ENCODE results near the gene SLC39A1.

DNA sequence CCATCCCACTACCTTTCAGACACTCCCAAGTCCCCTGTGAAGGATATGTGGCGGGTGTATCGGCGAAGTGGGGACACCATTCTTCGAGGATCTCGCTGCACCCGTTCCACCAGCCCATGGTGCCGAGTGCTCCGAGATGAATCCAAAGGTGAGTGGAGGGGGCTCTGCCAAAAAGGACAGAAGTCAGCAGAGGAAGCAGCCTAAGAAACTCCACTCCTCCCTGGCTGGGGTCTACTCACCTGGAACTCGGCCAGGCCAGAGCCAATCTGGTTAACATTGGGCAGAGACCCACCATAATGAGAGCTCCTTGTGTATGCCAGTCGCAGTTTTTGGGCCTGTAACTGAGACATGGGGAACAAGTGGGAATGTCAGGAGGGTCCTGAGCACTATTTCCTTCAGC lies 8.5 kb downstream of the SLC39A1 start:
- TF ChIP-seq POLR2A (IDR thresholded peaks at IDR 0.05; ENCODE audit: low read depth, low read length), result no peak
- TF ChIP-seq, protein P1, sequence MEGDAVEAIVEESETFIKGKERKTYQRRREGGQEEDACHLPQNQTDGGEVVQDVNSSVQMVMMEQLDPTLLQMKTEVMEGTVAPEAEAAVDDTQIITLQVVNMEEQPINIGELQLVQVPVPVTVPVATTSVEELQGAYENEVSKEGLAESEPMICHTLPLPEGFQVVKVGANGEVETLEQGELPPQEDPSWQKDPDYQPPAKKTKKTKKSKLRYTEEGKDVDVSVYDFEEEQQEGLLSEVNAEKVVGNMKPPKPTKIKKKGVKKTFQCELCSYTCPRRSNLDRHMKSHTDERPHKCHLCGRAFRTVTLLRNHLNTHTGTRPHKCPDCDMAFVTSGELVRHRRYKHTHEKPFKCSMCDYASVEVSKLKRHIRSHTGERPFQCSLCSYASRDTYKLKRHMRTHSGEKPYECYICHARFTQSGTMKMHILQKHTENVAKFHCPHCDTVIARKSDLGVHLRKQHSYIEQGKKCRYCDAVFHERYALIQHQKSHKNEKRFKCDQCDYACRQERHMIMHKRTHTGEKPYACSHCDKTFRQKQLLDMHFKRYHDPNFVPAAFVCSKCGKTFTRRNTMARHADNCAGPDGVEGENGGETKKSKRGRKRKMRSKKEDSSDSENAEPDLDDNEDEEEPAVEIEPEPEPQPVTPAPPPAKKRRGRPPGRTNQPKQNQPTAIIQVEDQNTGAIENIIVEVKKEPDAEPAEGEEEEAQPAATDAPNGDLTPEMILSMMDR (conservative IDR thresholded peaks at IDR 0.05; ENCODE audit: low read depth, low read length), result no peak
- TF ChIP-seq RCOR1 (IDR thresholded peaks at IDR 0.05; ENCODE audit: insufficient replicate concordance, low read length), result no peak
- no peak for TF ChIP-seq SMC3 (IDR thresholded peaks at IDR 0.05; ENCODE audit: low read depth, low read length)
- TF ChIP-seq CHD1 (IDR thresholded peaks at IDR 0.05; ENCODE audit: low read depth, low read length), result no peak
- TF ChIP-seq, protein P2, sequence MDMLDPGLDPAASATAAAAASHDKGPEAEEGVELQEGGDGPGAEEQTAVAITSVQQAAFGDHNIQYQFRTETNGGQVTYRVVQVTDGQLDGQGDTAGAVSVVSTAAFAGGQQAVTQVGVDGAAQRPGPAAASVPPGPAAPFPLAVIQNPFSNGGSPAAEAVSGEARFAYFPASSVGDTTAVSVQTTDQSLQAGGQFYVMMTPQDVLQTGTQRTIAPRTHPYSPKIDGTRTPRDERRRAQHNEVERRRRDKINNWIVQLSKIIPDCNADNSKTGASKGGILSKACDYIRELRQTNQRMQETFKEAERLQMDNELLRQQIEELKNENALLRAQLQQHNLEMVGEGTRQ (IDR thresholded peaks at IDR 0.05; ENCODE audit: low read depth, low read length), result no peak
- no peak for TF ChIP-seq MXI1 (IDR thresholded peaks at IDR 0.05; ENCODE audit: borderline replicate concordance, low read depth, low read length)
- TF ChIP-seq MAZ (IDR thresholded peaks at IDR 0.05; ENCODE audit: borderline replicate concordance, low read depth, low read length), result no peak
